Heart right ventricle (tissue), 16 donors: ENCODE data around the gene FAM20C. TPM values are rescaled to one million over a fixed set of nuclear protein-coding genes. Genes with fewer than 3 reads are reported as not detected.

ENCODE experiments used
- ATAC-seq, 8 donors: fragments of 200-7000 bp; cut with Tn5 transposase; one replicate each; pipeline ENCODE4 v1.9.1; 2020; ENCODE audit warnings: mild to moderate bottlenecking in 8 of 8, moderate library complexity in 8 of 8, moderate number of reproducible peaks in 1 of 8
- DNase-seq, 2 donors: peaks; one replicate each; pipeline ENCODE4 v3.0.0-alpha.2; 2020
- H3K27ac ChIP-seq, 10 donors: fragments of 200-600 bp; sonication (generic) in 2 of 10; one replicate each; pipeline versions ENCODE4 v1.5.0 to v1.8.0; 2020 to 2022; ENCODE audit warnings: mild to moderate bottlenecking in 3 of 10
- H3K27me3 ChIP-seq, 7 donors: fragments of 200-600 bp; one replicate each; pipeline ENCODE4 v1.8.0; 2021 to 2022; ENCODE audit warnings: mild to moderate bottlenecking in 2 of 7
- H3K36me3 ChIP-seq, 9 donors: fragments of 200-600 bp; sonication (generic) in 1 of 9; one replicate each; pipeline versions ENCODE4 v1.5.0 to v1.8.0; 2020 to 2022; ENCODE audit warnings: mild to moderate bottlenecking in 2 of 9
- H3K4me1 ChIP-seq, 9 donors: fragments of 200-600 bp; sonication (generic) in 1 of 9; one replicate each; pipeline versions ENCODE4 v1.5.0 to v1.8.0; 2020 to 2022; ENCODE audit warnings: mild to moderate bottlenecking in 4 of 9
- H3K4me3 ChIP-seq, 10 donors: fragments of 200-600 bp; sonication (generic) in 2 of 10; one replicate each; pipeline versions ENCODE4 v1.5.0 to v1.8.0; 2020 to 2022; ENCODE audit warnings: mild to moderate bottlenecking in 7 of 10, moderate library complexity in 2 of 10
- H3K9me3 ChIP-seq, 11 donors: fragments of 200-600 bp in 10 of 11; sonication (generic) in 2 of 11; one replicate each; pipeline versions ENCODE4 v1.5.0 to v1.8.0; 2013 to 2022; ENCODE audit warnings: mild to moderate bottlenecking in 2 of 11, control low read depth in 1 of 11, moderate library complexity in 1 of 11
- CTCF ChIP-seq, 9 donors: fragments of 200-600 bp; sonication (generic) in 2 of 9; IDR thresholded peaks; one replicate each; pipeline versions ENCODE4 v1.5.0 to v1.8.0; 2021 to 2022; ENCODE audit warnings: antibody characterized with exemption in 9 of 9, mild to moderate bottlenecking in 5 of 9, moderate library complexity in 1 of 9
- WGBS, 2 donors: extraction: QIAGEN DNeasy Blood & Tissue Kit; methylation state at CpG; one replicate each; pipeline ENCODE4 v1.1.7; 2013; ENCODE audit warnings: inconsistent platforms in 1 of 2; 5-methylcytosine and 5-hydroxymethylcytosine counted together
- intact Hi-C, 10 donors: fragments of 100-400 bp; cut with DNase I; formaldehyde crosslinking; loops; one replicate each; pipeline versions ENCODE4 v1.11.1 to v1.14.2; 2022
- polyA plus RNA-seq, 2 donors: library from polyadenylated mRNA; stranded (reverse); fragments of 200-250 nt; gene quantifications; one replicate each; pipeline ENCODE4 v1.2.3, GENCODE V29; 2013
- total RNA-seq, 10 donors: library from RNA; stranded (reverse); fragmentation: NEBNext Ultra II Directional in 3 of 10; extraction: Animal tissue kit (Norgen Biotek cat#: 25700) in 3 of 10; gene quantifications; one replicate each; pipeline versions ENCODE4 v1.2.1 to v1.2.4, GENCODE V29; 2021 to 2023
- donor health status: Arrhythmogenic right ventricular cardiomyopathy.
- donor health status: ischemic (EF 13 %, LVEDD 7.1; RV severe dilation, severe dysfunction).
- donor health status: healthy with polysubstance abuse.
- donor health status: DM: no; HTN: yes; CAD: no.
- donor health status: DM: no; HTN: no; CAD: no.
- donor health status: ischemic (EF 25% LVEDD 6.9; RV normal size, moderate dysfunction).
- donor health status: ischemic (EF 25% LVEDD 5.7; RV mildly dilated, moderate dysfunction).
- donor health status: healthy.
- donor health status: DM: yes; HTN: yes; CAD: no.
- donor health status: Ischemic cardiomyopathy.
- donor health status: ischemic (EF 35%, LVEDD 5.7; RV mildly dilated, moderate dysfunction).
- donor health status: nonischemic (EF 11% LVEDD 7.7; RV severe dilation, severe dysfunction).
- donor health status: DM: yes; HTN: yes; CAD: no.
- donor health status: PGD.
- donor health status: ischemic (EF 29% LVEDD 5.4; RV normal size, mild dysfunction).
- donor health status: nonischemic (EF 23%, LVEDD 6.1; RV moderate dilation, normal function).

The FAM20C gene
- total and polyA plus RNA-seq, 12 donors, result 12.4 to 59.8 (median 19.2) TPM

GRCh38 chr7:213324-213993 is 21.1 kb downstream of the FAM20C start:
- peaks cover 0 to 63% (median 5%) of the 10 kb centered on the region in 9 donors for H3K36me3 ChIP-seq
- no peaks in the 10 kb centered on the region for H3K9me3 ChIP-seq
- peaks cover 0 to 21% (median 11%) of the 10 kb centered on the region in 9 donors for H3K4me1 ChIP-seq
- no peak for DNase-seq
- H3K4me3 ChIP-seq, result no peak overlapping the region
- TF ChIP-seq CTCF (IDR thresholded peaks at IDR 0.05), result no peak
- H3K27ac ChIP-seq, result no peak overlapping the region
- 95% methylated on average over 27 of the region's 27 CpGs for WGBS, 2 donors
- no peak for ATAC-seq
- no peaks in the 10 kb centered on the region for H3K27me3 ChIP-seq
- intact Hi-C loops, result no loop called here

- no peak overlapping the region for H3K27ac ChIP-seq
- no peaks in the 10 kb centered on the region for H3K9me3 ChIP-seq
- peaks cover 0 to 60% (median 6%) of the 10 kb centered on the region in 9 donors for H3K36me3 ChIP-seq
- ATAC-seq (no peak), DNase-seq (peak in 1 of 2 donors; percentile 12)
- 86 to 87% methylated on average over 36 of the region's 36 CpGs for WGBS, 2 donors
- H3K4me1 ChIP-seq, result peaks cover 0 to 17% (median 9%) of the 10 kb centered on the region in 9 donors
- H3K27me3 ChIP-seq, result no peaks in the 10 kb centered on the region
- intact Hi-C loops, result no loop called here
- TF ChIP-seq CTCF (IDR thresholded peaks at IDR 0.05), result no peak
- H3K4me3 ChIP-seq, result no peak overlapping the region
Measured at GRCh38 chr7:214410-215212, 22.2 kb downstream of the FAM20C start.

GRCh38 chr7:216360-217300 is 24.3 kb downstream of the FAM20C start:
- peak; percentile 66 to 83 (median 76) for ATAC-seq
- H3K4me3 ChIP-seq, result no peak overlapping the region
- H3K27ac ChIP-seq, result peak overlapping the region in 8 of 10 donors; percentile 12 to 74 (median 52)
- DNase-seq, result peak; percentile 52 to 69
- intact Hi-C loops, result no loop called here
- peaks cover 0 to 50% (median 5%) of the 10 kb centered on the region in 9 donors for H3K36me3 ChIP-seq
- peaks cover 0 to 23% (median 9%) of the 10 kb centered on the region in 9 donors for H3K4me1 ChIP-seq
- H3K9me3 ChIP-seq, result no peaks in the 10 kb centered on the region
- H3K27me3 ChIP-seq, result no peaks in the 10 kb centered on the region
- TF ChIP-seq CTCF (IDR thresholded peaks at IDR 0.05), result no peak
- WGBS, 2 donors, result 70 to 71% methylated on average over 23 of the region's 24 CpGs

GRCh38 chr7:217781-218180 is 25.4 kb downstream of the FAM20C start:
- Histone ChIP-seq H3K4me3 (no peak overlapping the region), H3K27ac (no peak overlapping the region), H3K27me3 (no peaks in the 10 kb centered on the region), H3K9me3 (no peaks in the 10 kb centered on the region), H3K36me3 (peaks cover 0 to 40% (median 5%) of the 10 kb centered on the region in 9 donors), H3K4me1 (peaks cover 0 to 23% (median 9%) of the 10 kb centered on the region in 9 donors)
- intact Hi-C loops, result no loop called here
- WGBS, 2 donors, result 96% methylated on average over 21 of the region's 21 CpGs
- DNase-seq (no peak), ATAC-seq (no peak)
- no peak for TF ChIP-seq CTCF (IDR thresholded peaks at IDR 0.05)
